ENCODE results near the gene GLRX3.

GLRX3 gene

DNA sequence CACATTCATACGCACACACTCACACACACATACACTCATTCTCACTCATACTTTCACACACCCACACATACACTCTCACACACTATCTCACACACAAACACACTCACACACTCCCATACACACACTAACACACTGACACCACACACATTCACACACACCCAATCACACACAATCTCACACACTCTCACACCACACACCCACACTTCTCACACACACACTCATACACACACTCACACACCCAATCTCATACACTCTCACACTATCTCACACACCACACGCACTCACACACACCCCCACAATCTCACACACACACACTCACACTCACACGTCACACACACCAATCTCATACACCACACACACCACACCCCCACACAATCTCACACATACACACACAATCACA lies 71.0 kb downstream of the GLRX3 start:
- POLR2A ChIA-PET, result no interaction called here
- H3K4me3 ChIP-seq (ENCODE audit: low read depth, low read length), result no peak overlapping the region
- CTCF ChIA-PET, result no interaction called here
- DNase-seq (ENCODE audit: low read depth, low spot score), result no peak
- TF ChIP-seq, protein P1, sequence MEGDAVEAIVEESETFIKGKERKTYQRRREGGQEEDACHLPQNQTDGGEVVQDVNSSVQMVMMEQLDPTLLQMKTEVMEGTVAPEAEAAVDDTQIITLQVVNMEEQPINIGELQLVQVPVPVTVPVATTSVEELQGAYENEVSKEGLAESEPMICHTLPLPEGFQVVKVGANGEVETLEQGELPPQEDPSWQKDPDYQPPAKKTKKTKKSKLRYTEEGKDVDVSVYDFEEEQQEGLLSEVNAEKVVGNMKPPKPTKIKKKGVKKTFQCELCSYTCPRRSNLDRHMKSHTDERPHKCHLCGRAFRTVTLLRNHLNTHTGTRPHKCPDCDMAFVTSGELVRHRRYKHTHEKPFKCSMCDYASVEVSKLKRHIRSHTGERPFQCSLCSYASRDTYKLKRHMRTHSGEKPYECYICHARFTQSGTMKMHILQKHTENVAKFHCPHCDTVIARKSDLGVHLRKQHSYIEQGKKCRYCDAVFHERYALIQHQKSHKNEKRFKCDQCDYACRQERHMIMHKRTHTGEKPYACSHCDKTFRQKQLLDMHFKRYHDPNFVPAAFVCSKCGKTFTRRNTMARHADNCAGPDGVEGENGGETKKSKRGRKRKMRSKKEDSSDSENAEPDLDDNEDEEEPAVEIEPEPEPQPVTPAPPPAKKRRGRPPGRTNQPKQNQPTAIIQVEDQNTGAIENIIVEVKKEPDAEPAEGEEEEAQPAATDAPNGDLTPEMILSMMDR (IDR thresholded peaks at IDR 0.05; ENCODE audit: insufficient read depth, low read length, missing control alignments), result no peak

DNA sequence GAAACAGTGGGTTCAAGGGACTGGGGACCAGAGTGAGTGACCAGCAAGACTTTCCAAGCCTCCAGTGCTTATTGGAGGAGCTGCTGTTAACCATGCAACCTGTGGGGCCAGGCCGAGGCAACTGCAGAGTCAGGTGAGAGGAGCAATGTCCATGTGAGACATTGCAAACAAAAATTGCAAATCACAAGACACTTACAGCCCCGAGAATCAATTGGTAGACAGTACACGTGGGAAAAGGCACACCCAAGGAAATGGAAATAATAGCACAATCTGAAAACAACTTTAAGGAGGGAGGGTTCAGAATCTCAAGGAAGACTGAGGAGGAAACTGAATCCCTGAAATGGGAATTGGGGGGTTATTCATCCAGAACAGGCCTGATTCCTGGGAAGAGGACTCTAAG lies 72.6 kb downstream of the GLRX3 start:
- ChIA-PET POLR2A (no interaction called here), CTCF (no interaction called here)
- DNase-seq (ENCODE audit: low read depth, low spot score), result no peak
- no peak overlapping the region for H3K4me3 ChIP-seq (ENCODE audit: low read depth, low read length)
- TF ChIP-seq, protein P1 (IDR thresholded peaks at IDR 0.05; ENCODE audit: insufficient read depth, low read length, missing control alignments), result no peak

DNA sequence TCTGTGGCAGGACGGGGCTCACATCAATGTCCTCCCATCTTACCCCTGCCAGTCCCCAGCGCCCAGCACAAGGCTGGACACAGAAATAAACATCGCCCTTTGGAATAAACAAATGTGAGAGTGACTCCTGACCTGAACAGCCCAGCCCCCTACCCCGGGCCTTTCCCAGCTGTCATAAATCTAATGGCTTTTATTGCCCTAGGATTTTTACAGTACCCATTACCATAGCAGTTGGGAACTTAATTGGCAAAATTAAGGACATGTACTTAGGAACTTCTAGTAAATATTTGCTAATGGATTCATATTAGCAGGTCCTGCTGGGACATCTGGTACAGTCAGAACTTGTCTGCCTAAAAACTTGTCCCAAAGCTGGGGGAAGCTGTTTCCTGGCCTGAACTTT lies 76.6 kb downstream of the GLRX3 start:
- TF ChIP-seq, protein P1 (IDR thresholded peaks at IDR 0.05; ENCODE audit: insufficient read depth, low read length, missing control alignments), result no peak
- no peak overlapping the region for H3K4me3 ChIP-seq (ENCODE audit: low read depth, low read length)
- ChIA-PET CTCF (no interaction called here), POLR2A (no interaction called here)
- DNase-seq (ENCODE audit: low read depth, low spot score), result no peak

DNA sequence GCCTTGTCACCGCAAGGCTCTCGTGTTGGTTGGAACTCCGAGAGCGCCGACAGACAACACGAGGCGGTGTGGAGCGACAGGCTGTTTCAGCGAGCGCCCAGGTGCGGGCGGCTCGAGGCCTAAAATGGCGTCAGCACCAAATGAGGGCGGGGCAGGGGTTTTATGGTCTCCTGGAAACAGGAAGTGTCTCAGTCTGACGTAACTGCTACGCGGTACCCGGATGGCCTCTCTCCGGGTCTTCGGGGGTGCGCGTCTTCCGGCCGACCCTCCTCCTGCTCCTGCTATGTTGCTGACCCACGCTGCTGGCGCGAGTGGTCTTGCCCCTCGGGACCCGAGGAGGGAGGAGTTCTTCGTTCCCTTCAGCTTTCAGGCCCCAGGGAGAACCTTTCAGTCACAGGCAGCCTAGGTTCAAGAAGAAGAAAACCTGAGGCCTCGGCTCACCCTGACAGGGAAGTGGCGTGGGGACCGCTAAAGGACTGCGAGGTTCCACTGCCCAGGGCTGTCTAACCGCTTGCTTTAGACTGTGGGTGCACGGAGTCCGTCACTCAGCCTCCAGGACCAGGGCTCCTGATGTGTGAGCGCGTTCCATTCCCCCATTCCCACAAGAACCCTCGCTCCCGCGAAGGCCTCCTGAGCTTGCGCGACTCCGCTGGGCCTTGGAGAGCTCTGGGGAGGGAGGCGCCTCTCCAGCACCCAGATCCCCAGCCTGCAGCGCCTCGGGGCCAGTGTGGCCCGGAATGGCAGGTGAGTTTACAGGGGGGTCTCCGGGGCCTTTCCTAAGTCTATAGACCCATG lies 77.3 kb downstream of the GLRX3 start:
- DNase-seq (ENCODE audit: low read depth, low spot score), result no peak
- no peak overlapping the region for H3K4me3 ChIP-seq (ENCODE audit: low read depth, low read length)
- ChIA-PET CTCF (no interaction called here), POLR2A (no interaction called here)
- TF ChIP-seq, protein P1 (IDR thresholded peaks at IDR 0.05; ENCODE audit: insufficient read depth, low read length, missing control alignments), result no peak

DNA sequence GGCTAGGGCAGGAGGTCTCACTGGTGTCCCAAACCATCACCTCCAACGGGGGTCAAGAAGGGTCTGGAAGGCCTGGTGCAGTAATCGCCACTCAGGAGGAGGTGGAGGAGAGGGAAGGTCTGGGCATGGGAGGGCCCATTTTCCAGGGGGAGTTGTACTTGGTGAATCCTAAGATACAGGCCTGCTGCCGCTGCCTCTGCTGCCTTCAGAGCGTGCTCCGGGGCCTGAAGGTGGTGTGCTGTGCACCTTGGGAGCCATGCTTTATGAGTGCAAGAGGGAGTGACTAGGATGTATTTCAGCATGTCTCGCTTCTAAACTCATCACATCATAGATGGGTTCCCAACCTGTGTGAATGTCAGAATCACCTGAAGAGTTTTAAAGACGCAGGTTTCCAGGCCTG lies 78.2 kb downstream of the GLRX3 start:
- H3K4me3 ChIP-seq (ENCODE audit: low read depth, low read length), result no peak overlapping the region
- DNase-seq (ENCODE audit: low read depth, low spot score), result no peak
- POLR2A ChIA-PET, result no interaction called here
- CTCF ChIA-PET, result no interaction called here
- TF ChIP-seq, protein P1 (IDR thresholded peaks at IDR 0.05; ENCODE audit: insufficient read depth, low read length, missing control alignments), result no peak

DNA sequence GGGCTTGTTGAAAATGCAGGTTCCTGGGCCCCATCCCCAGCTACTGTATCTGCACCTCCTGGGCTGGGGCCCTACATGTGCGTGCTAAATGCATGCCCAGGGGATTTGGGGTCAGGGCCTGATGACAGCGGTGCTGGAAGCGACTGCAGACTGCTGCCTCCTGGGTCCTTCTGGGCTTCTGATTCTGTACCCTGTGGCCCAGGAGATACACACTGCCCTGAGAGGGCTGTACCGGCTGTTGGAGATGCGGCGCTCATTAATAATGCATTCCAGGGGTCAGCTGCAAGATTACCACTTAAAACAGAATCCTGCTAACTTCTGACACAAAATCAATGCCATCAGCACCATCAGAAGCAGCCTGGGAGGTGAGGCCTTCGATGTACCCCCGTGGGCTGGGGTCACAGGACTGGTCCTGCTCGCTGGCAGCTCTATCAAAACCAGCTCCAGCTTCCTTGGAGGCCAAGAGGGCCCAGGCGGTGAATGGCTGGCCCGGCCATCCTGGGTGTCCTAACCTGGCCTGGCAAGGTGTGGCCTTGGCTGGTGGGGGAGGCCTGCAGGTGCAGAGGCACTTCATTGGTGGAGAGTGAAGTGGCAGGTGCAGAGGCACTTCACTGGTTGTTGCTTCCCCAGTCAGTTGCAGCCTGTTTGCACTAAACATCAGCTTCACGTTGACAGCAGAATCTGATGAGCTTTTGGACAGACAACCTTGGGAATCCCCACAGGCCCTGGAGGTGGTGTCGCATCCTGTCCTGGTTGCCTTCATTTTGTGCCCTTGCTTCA lies 79.2 kb downstream of the GLRX3 start:
- POLR2A ChIA-PET, result no interaction called here
- TF ChIP-seq, protein P1 (IDR thresholded peaks at IDR 0.05; ENCODE audit: insufficient read depth, low read length, missing control alignments), result no peak
- no peak for DNase-seq (ENCODE audit: low read depth, low spot score)
- CTCF ChIA-PET, result no interaction called here
- no peak overlapping the region for H3K4me3 ChIP-seq (ENCODE audit: low read depth, low read length)
